Peyer's patch (tissue), 4 donors: ENCODE measurements around the gene TRAPPC6A. TPM values are rescaled to one million over a fixed set of nuclear protein-coding genes. Genes with fewer than 3 reads are reported as not detected.

ENCODE experiments used
- DNase-seq, 3 donors: peaks; one replicate each; pipeline ENCODE4 v3.0.0-alpha.2; 2017 to 2019
- H3K27ac ChIP-seq, 4 donors: fragments of 200-600 bp; sonication (generic); one replicate each; pipeline ENCODE4 v1.5.1; 2016 to 2019
- H3K27me3 ChIP-seq, 2 donors: fragments of 200-600 bp; sonication (generic); one replicate each; pipeline ENCODE4 v1.5.1; 2019
- H3K36me3 ChIP-seq, 3 donors: fragments of 200-600 bp; sonication (generic); one replicate each; pipeline ENCODE4 v1.5.1; 2016 to 2019
- H3K4me1 ChIP-seq, 4 donors: fragments of 200-600 bp; sonication (generic); one replicate each; pipeline ENCODE4 v1.5.1; 2016 to 2019
- H3K4me3 ChIP-seq, 4 donors: fragments of 200-600 bp; sonication (generic); 1 replicate in 3 of 4; 2 replicates in 1 of 4; pipeline ENCODE4 v1.5.1; 2016 to 2019; ENCODE audit warnings: mild to moderate bottlenecking in 1 of 4
- H3K9me3 ChIP-seq, 4 donors: fragments of 200-600 bp; sonication (generic); one replicate each; pipeline ENCODE4 v1.5.1; 2016 to 2019; ENCODE audit warnings: mild to moderate bottlenecking in 1 of 4
- CTCF ChIP-seq, 6 experiments: fragments of 450-650 bp in 4 of 6; fragments of 200-600 bp in 2 of 6; sonication (generic) in 1 of 6; IDR thresholded peaks; one replicate each; pipeline ENCODE4 v1.5.1; 2017 to 2019; ENCODE audit warnings: antibody characterized with exemption in 6 of 6, mild to moderate bottlenecking in 3 of 6, moderate library complexity in 1 of 6
- POLR2A ChIP-seq, 2 donors: fragments of 450-650 bp; IDR thresholded peaks; one replicate each; pipeline ENCODE4 v1.5.1; 2017; ENCODE audit warnings: antibody characterized with exemption in 2 of 2, mild to moderate bottlenecking in 2 of 2, moderate library complexity in 2 of 2
- total RNA-seq, 4 donors: library from RNA; depleted of rRNA; stranded (reverse); fragments of >200 nt; gene quantifications; one replicate each; pipeline ENCODE4 v1.1.0, GENCODE V29; 2016

Gene TRAPPC6A
- total RNA-seq, 4 donors from 2014 or later = 11.4 to 58.6 (median 21.6) TPM

GRCh38 chr19:45218426-45218825 is 40.4 kb upstream of the TRAPPC6A start:
- DNase-seq = no peak
- TF ChIP-seq POLR2A (IDR thresholded peaks at IDR 0.05) (no peak), CTCF (IDR thresholded peaks at IDR 0.05) (no peak)
- peaks cover 0 to 18% of the 10 kb centered on the region in 2 donors for H3K27me3 ChIP-seq
- H3K4me3 ChIP-seq = no peak overlapping the region
- H3K4me1 ChIP-seq = peaks cover 0 to 5% (median 0%) of the 10 kb centered on the region in 4 donors
- no peaks in the 10 kb centered on the region for H3K36me3 ChIP-seq
- H3K27ac ChIP-seq = no peak overlapping the region
- H3K9me3 ChIP-seq = no peaks in the 10 kb centered on the region

- no peaks in the 10 kb centered on the region for H3K36me3 ChIP-seq
- H3K27me3 ChIP-seq = peaks cover 0 to 15% of the 10 kb centered on the region in 2 donors
- H3K4me3 ChIP-seq = no peak overlapping the region
- peaks cover 0 to 5% (median 0%) of the 10 kb centered on the region in 4 donors for H3K4me1 ChIP-seq
- no peak for DNase-seq
- H3K27ac ChIP-seq = no peak overlapping the region
- H3K9me3 ChIP-seq = no peaks in the 10 kb centered on the region
- TF ChIP-seq POLR2A (IDR thresholded peaks at IDR 0.05) (no peak), CTCF (IDR thresholded peaks at IDR 0.05) (no peak)
Observed at GRCh38 chr19:45217957-45218334, 39.9 kb upstream of the TRAPPC6A start.

- H3K27ac ChIP-seq = no peak overlapping the region
- DNase-seq = no peak
- TF ChIP-seq POLR2A (IDR thresholded peaks at IDR 0.05) (no peak), CTCF (IDR thresholded peaks at IDR 0.05) (no peak)
- no peak overlapping the region for H3K4me3 ChIP-seq
- no peaks in the 10 kb centered on the region for H3K9me3 ChIP-seq
- H3K36me3 ChIP-seq = no peaks in the 10 kb centered on the region
- peaks cover 0 to 15% of the 10 kb centered on the region in 2 donors for H3K27me3 ChIP-seq
- peaks cover 0 to 5% (median 0%) of the 10 kb centered on the region in 4 donors for H3K4me1 ChIP-seq
Observed at GRCh38 chr19:45217193-45217956, 39.3 kb upstream of the TRAPPC6A start.

- H3K27me3 ChIP-seq = peaks cover 0 to 15% of the 10 kb centered on the region in 2 donors
- no peak overlapping the region for H3K27ac ChIP-seq
- no peaks in the 10 kb centered on the region for H3K9me3 ChIP-seq
- no peaks in the 10 kb centered on the region for H3K36me3 ChIP-seq
- TF ChIP-seq CTCF (IDR thresholded peaks at IDR 0.05) = no peak
- no peak for TF ChIP-seq POLR2A (IDR thresholded peaks at IDR 0.05)
- peaks cover 0 to 5% (median 0%) of the 10 kb centered on the region in 4 donors for H3K4me1 ChIP-seq
- H3K4me3 ChIP-seq = no peak overlapping the region
- no peak for DNase-seq
Observed at GRCh38 chr19:45216667-45217066, 38.6 kb upstream of the TRAPPC6A start.

GRCh38 chr19:45215391-45216191 is 37.6 kb upstream of the TRAPPC6A start:
- DNase-seq = no peak
- Histone ChIP-seq H3K4me1 (peaks cover 0 to 5% (median 0%) of the 10 kb centered on the region in 4 donors), H3K27ac (no peak overlapping the region), H3K36me3 (no peaks in the 10 kb centered on the region), H3K9me3 (no peaks in the 10 kb centered on the region), H3K27me3 (peaks cover 0 to 15% of the 10 kb centered on the region in 2 donors), H3K4me3 (no peak overlapping the region)
- TF ChIP-seq POLR2A (IDR thresholded peaks at IDR 0.05) (no peak), CTCF (IDR thresholded peaks at IDR 0.05) (no peak)
